SK-N-SH (cell line): ENCODE measurements around the gene CAV1. TPM values are rescaled to one million over a fixed set of nuclear protein-coding genes. Genes with fewer than 3 reads are reported as not detected.

ENCODE experiments used
- CTCF ChIA-PET: fragments of 300-600, 350-600 bp; formaldehyde crosslinking; extraction: SDS; loops from one replicate; lab custom pipeline; 2021; lab: Yijun Ruan, JAX
- POLR2A ChIA-PET: fragments of 350-600 bp; sonication (Branson Sonifier 250); formaldehyde crosslinking; extraction: SDS; loops from one replicate; lab custom pipeline; 2020; ENCODE audit warnings: antibody characterized with exemption, inconsistent platforms; lab: Yijun Ruan, JAX
- DNase-seq: peaks from one replicate; pipeline ENCODE4 v3.0.0; 2012
- H2AFZ ChIP-seq: fragments of 200-600 bp; sonication (generic); 2 replicates; pipeline ENCODE4 v1.8.1; 2016; ENCODE audit warnings: antibody characterized with exemption, mild to moderate bottlenecking, low read depth
- H3F3A ChIP-seq: fragments of 200-600 bp; sonication (generic); replicated peaks from 2 replicates; pipeline ENCODE3; 2016; ENCODE audit warnings: antibody characterized with exemption, mild to moderate bottlenecking; ENCODE audit not compliant: insufficient read depth
- H3K27ac ChIP-seq, 2 experiments: fragments of 200-500 bp in 1 of 2; fragments of 200-600 bp in 1 of 2; sonication (Bioruptor generic) in 1 of 2; sonication (generic), shearing (Covaris generic) in 1 of 2; 2 replicates each; pipeline versions ENCODE4 v1.5.1 to v1.6.1; 2014 to 2016; ENCODE audit warnings: low read depth in 2 of 2, inconsistent platforms in 1 of 2, low read length in 1 of 2, mild to moderate bottlenecking in 1 of 2, mixed read lengths in 1 of 2
- H3K27me3 ChIP-seq: fragments of 200-600 bp; sonication (generic), shearing (Covaris generic); 2 replicates; pipeline ENCODE4 v1.6.1; 2016; ENCODE audit warnings: mixed run types; ENCODE audit not compliant: insufficient read depth
- H3K36me3 ChIP-seq, 2 experiments: fragments of 200-500 bp in 1 of 2; fragments of 200-600 bp in 1 of 2; sonication (Bioruptor generic) in 1 of 2; sonication (generic) in 1 of 2; replicated peaks in 1 of 2; 2 replicates each; pipeline versions ENCODE3 to v1.5.1; 2014 to 2016; ENCODE audit warnings: low read length in 1 of 2, mild to moderate bottlenecking in 1 of 2; ENCODE audit not compliant: insufficient read depth in 2 of 2, control insufficient read depth in 1 of 2
- H3K4me1 ChIP-seq, 2 experiments: fragments of 200-500 bp in 1 of 2; fragments of 200-600 bp in 1 of 2; sonication (Bioruptor generic) in 1 of 2; sonication (generic), shearing (Covaris generic) in 1 of 2; 2 replicates each; pipeline versions ENCODE4 v1.5.1 to v1.6.1; 2014 to 2016; ENCODE audit warnings: low read depth in 1 of 2, low read length in 1 of 2, mixed run types in 1 of 2; ENCODE audit not compliant: insufficient read depth in 2 of 2, control insufficient read depth in 1 of 2
- H3K4me2 ChIP-seq: fragments of 200-600 bp; sonication (generic), shearing (Covaris generic); 2 replicates; pipeline ENCODE4 v1.6.1; 2017; ENCODE audit warnings: mixed run types
- H3K4me3 ChIP-seq, 2 experiments: fragments of 200-500 bp in 1 of 2; fragments of 200-600 bp in 1 of 2; sonication (Bioruptor generic) in 1 of 2; sonication (generic), shearing (Covaris generic) in 1 of 2; 2 replicates each; pipeline versions ENCODE4 v1.5.1 to v1.8.1; 2014 to 2016; ENCODE audit warnings: low read depth in 2 of 2, inconsistent platforms in 1 of 2, low read length in 1 of 2, mild to moderate bottlenecking in 1 of 2, mixed read lengths in 1 of 2, moderate library complexity in 1 of 2
- H3K79me2 ChIP-seq: fragments of 200-600 bp; sonication (generic); 2 replicates; pipeline ENCODE4 v1.8.1; 2017; ENCODE audit warnings: mild to moderate bottlenecking; ENCODE audit not compliant: insufficient read depth
- H3K9ac ChIP-seq: fragments of 200-600 bp; sonication (generic); 2 replicates; pipeline ENCODE4 v1.6.1; 2017; ENCODE audit warnings: mixed run types
- H3K9me2 ChIP-seq: fragments of 200-600 bp; sonication (generic); 2 replicates; pipeline ENCODE4 v1.6.1; 2017; ENCODE audit warnings: mixed run types
- H3K9me3 ChIP-seq: fragments of 200-600 bp; sonication (generic); 2 replicates; pipeline ENCODE4 v1.6.1; 2017; ENCODE audit warnings: mixed run types, mild to moderate bottlenecking, moderate library complexity
- H4K20me1 ChIP-seq: fragments of 200-600 bp; sonication (generic); 2 replicates; pipeline ENCODE4 v1.6.1; 2017; ENCODE audit warnings: mild to moderate bottlenecking, mixed run types; ENCODE audit not compliant: insufficient read depth
- CTCF ChIP-seq: fragments of 200-600 bp; sonication (generic); IDR thresholded peaks from 2 replicates; pipeline ENCODE4 v1.6.1; 2017; ENCODE audit warnings: antibody characterized with exemption, mild to moderate bottlenecking, moderate library complexity
- ELF1 ChIP-seq: IDR thresholded peaks from 2 replicates; pipeline ENCODE4 v1.4.0; 2012
- MEF2A ChIP-seq: IDR thresholded peaks from 2 replicates; pipeline ENCODE4 v1.4.0; 2012; ENCODE audit warnings: low read depth, borderline replicate concordance
- PBX3 ChIP-seq: IDR thresholded peaks from 2 replicates; pipeline ENCODE4; 2012
- RAD21 ChIP-seq: IDR thresholded peaks from 2 replicates; pipeline ENCODE4 v1.6.1; 2012; ENCODE audit warnings: mild to moderate bottlenecking, low read length
- SMC3 ChIP-seq: IDR thresholded peaks from 2 replicates; pipeline ENCODE4 v1.6.1; 2012; ENCODE audit warnings: low read depth, low read length, improper control_type of control experiment
- TEAD4 ChIP-seq: IDR thresholded peaks from 2 replicates; pipeline ENCODE4 v1.4.0; 2012; ENCODE audit warnings: mild to moderate bottlenecking, borderline replicate concordance; ENCODE audit not compliant: insufficient read depth
- USF1 ChIP-seq: IDR thresholded peaks from 2 replicates; pipeline ENCODE4 v1.4.0; 2012; ENCODE audit warnings: low read depth, borderline replicate concordance
- USF2 ChIP-seq: fragments of 150-350 bp; IDR thresholded peaks from 2 replicates; pipeline ENCODE4 v1.6.1; 2017; ENCODE audit warnings: antibody characterized with exemption, low read length, low read depth, borderline replicate concordance
- WGBS: methylation state at CpG from one replicate; pipeline ENCODE4 v1.1.6; 2017; ENCODE audit warnings: low lambda C conversion rate; 5-methylcytosine and 5-hydroxymethylcytosine counted together
- polyA plus RNA-seq, 3 experiments: library from polyadenylated mRNA; depleted of rRNA; stranded (reverse); fragments of >200 nt; gene quantifications; 2 replicates each; pipeline ENCODE4 v1.2.3, GENCODE V29; 2012

Gene CAV1
- polyA plus RNA-seq, 1 of the 3 experiments (the other 2 are of a cell fraction) = 968 TPM

- POLR2A ChIA-PET = no interaction called here
- TF ChIP-seq SMC3 (peak; percentile 41; the same call in 1 of the 2 replicates), TEAD4 (no peak), RAD21 (peak; percentile 50), CTCF (peak; percentile 85), ELF1 (no peak)
- Histone ChIP-seq H3K27me3 (no peaks in the 10 kb centered on the region; the same call in 1 of the 2 replicates), H3K36me3 (no peaks in the 10 kb centered on the region), H3K79me2 (no peaks in the 10 kb centered on the region), H3K9ac (no peak overlapping the region), H3K9me3 (no peaks in the 10 kb centered on the region), H3K4me3 (peak overlapping the region; percentile 16 to 26; a peak in 2 of 4 replicates), H3K9me2 (no peaks in the 10 kb centered on the region), H3F3A (peaks cover 19% of the 10 kb centered on the region), H2AFZ (peak overlapping the region; percentile 58; the same call in 1 of the 2 replicates), H3K4me2 (peak overlapping the region; percentile 11; the same call in 1 of the 2 replicates), H3K27ac (peak overlapping the region; percentile 6 to 8; a peak in 1 of 4 replicates), H3K4me1 (peaks cover 5 to 15% of the 10 kb centered on the region in 2 experiments; a peak in 3 of 4 replicates), H4K20me1 (no peaks in the 10 kb centered on the region)
- CTCF ChIA-PET = interaction anchor here (0.6 to 9.4 kb wide), 93 partner anchors 9 to 746 kb away, joined by 3 to 192 read pairs (median 4); no protein-coding TSS in a partner anchor
- peak; percentile 11 for DNase-seq
- 10% methylated on average over 9 of the region's 9 CpGs for WGBS
Observed at GRCh38 chr7:116591202-116592040, 66.6 kb downstream of the CAV1 start.

- H3K9ac ChIP-seq = no peak overlapping the region
- peak overlapping the region; percentile 11; the same call in 1 of the 2 replicates for H3K4me2 ChIP-seq
- ChIA-PET CTCF (interaction anchor here (0.6 to 9.4 kb wide), 81 partner anchors 9 to 507 kb away, joined by 3 to 192 read pairs (median 4); no protein-coding TSS in a partner anchor), POLR2A (no interaction called here)
- no peaks in the 10 kb centered on the region for H3K79me2 ChIP-seq
- H3F3A ChIP-seq = peaks cover 19% of the 10 kb centered on the region
- H3K27me3 ChIP-seq = no peaks in the 10 kb centered on the region; the same call in 1 of the 2 replicates
- no peaks in the 10 kb centered on the region for H3K9me2 ChIP-seq
- TF ChIP-seq MEF2A (no peak), ELF1 (no peak), TEAD4 (no peak), USF2 (no peak), PBX3 (no peak), USF1 (no peak)
- DNase-seq = no peak
- peaks cover 5 to 15% of the 10 kb centered on the region in 2 experiments; a peak in 3 of 4 replicates for H3K4me1 ChIP-seq
- H4K20me1 ChIP-seq = no peaks in the 10 kb centered on the region
- H3K36me3 ChIP-seq = no peaks in the 10 kb centered on the region
- H3K27ac ChIP-seq = no peak overlapping the region; a peak in 1 of 4 replicates
- no peaks in the 10 kb centered on the region for H3K9me3 ChIP-seq
- WGBS = 2% methylated on average over 1 of the region's 1 CpG
- peak overlapping the region in 1 of 2 experiments; percentile 26; a peak in 2 of 4 replicates for H3K4me3 ChIP-seq
- peak overlapping the region; percentile 58; the same call in 1 of the 2 replicates for H2AFZ ChIP-seq
Observed at GRCh38 chr7:116592041-116592355, 67.2 kb downstream of the CAV1 start.
